Measurements from ENCODE around the gene TUBB.

TUBB gene

GRCh38 chr6:30725713-30726505 is 5.8 kb downstream of the TUBB start:
- peak overlapping the region; percentile 29 for H3K27ac ChIP-seq (ENCODE audit: low read length, poor library complexity, severe bottlenecking)
- no peak overlapping the region for H2BK12ac ChIP-seq (ENCODE audit: low read length in 2 of 2)
- H2BK5ac ChIP-seq (ENCODE audit: low read depth, low read length, poor library complexity, severe bottlenecking) = no peak overlapping the region
- H3K14ac ChIP-seq (ENCODE audit: low read length in 2 of 2) = no peak overlapping the region
- peaks cover 9% of the 10 kb centered on the region for H3K79me1 ChIP-seq (replicated peaks; ENCODE audit: low read length, poor library complexity, severe bottlenecking)
- H4K8ac ChIP-seq (ENCODE audit: low read length) = no peak overlapping the region
- peak overlapping the region in 1 of 2 experiments; percentile 13 for H3K18ac ChIP-seq (ENCODE audit: low read depth in 1 of 2, low read length in 2 of 2)
- H2BK15ac ChIP-seq (ENCODE audit: low read depth, poor library complexity, severe bottlenecking) = no peak overlapping the region
- H4K91ac ChIP-seq (ENCODE audit: low read length) = no peak overlapping the region
- H3K4me1 ChIP-seq (ENCODE audit: control insufficient read depth, insufficient read depth, low read depth, low read length) = peaks cover 21% of the 10 kb centered on the region
- no peak overlapping the region for H3K4me2 ChIP-seq (ENCODE audit: low read length, poor library complexity, severe bottlenecking)
- no peaks in the 10 kb centered on the region for H3K9me3 ChIP-seq (ENCODE audit: control insufficient read depth, low read length)
- H3K27me3 ChIP-seq (ENCODE audit: control insufficient read depth in 1 of 2, insufficient read depth in 1 of 2, low read length in 2 of 2) = no peaks in the 10 kb centered on the region
- peak; percentile 41 for DNase-seq
- no peak overlapping the region for H3K23ac ChIP-seq (ENCODE audit: low read length in 2 of 2)
- WGBS = 64% methylated on average over 3 of the region's 3 CpGs
- H3K9ac ChIP-seq (ENCODE audit: low read length) = peak overlapping the region; percentile 96
- H2AK5ac ChIP-seq (ENCODE audit: low read length, severe bottlenecking) = no peak overlapping the region
- H2BK120ac ChIP-seq (ENCODE audit: low read depth, low read length) = no peak overlapping the region
- no peak overlapping the region for H2AFZ ChIP-seq (ENCODE audit: low read depth, low read length)
- H3K4me3 ChIP-seq (ENCODE audit: insufficient read depth in 1 of 2, low read depth in 1 of 2, low read length in 2 of 2) = no peak overlapping the region
- no peak overlapping the region for H3K4ac ChIP-seq (ENCODE audit: low read depth in 1 of 2, low read length in 2 of 2)
- peaks cover 59 to 75% of the 10 kb centered on the region in 2 experiments for H3K36me3 ChIP-seq (ENCODE audit: control insufficient read depth in 1 of 2, insufficient read depth in 2 of 2, low read depth in 1 of 2, low read length in 2 of 2)

- no peaks in the 10 kb centered on the region for H3K27me3 ChIP-seq (ENCODE audit: control insufficient read depth in 1 of 2, insufficient read depth in 1 of 2, low read length in 2 of 2)
- no peak overlapping the region for H2AK5ac ChIP-seq (ENCODE audit: low read length, severe bottlenecking)
- peaks cover 9% of the 10 kb centered on the region for H3K79me1 ChIP-seq (replicated peaks; ENCODE audit: low read length, poor library complexity, severe bottlenecking)
- H3K27ac ChIP-seq (ENCODE audit: low read length, poor library complexity, severe bottlenecking) = peak overlapping the region; percentile 67
- H3K36me3 ChIP-seq (ENCODE audit: control insufficient read depth in 1 of 2, insufficient read depth in 2 of 2, low read depth in 1 of 2, low read length in 2 of 2) = peaks cover 58 to 83% of the 10 kb centered on the region in 2 experiments
- peak overlapping the region; percentile 67 for H3K9ac ChIP-seq (ENCODE audit: low read length)
- no peak overlapping the region for H2BK5ac ChIP-seq (ENCODE audit: low read depth, low read length, poor library complexity, severe bottlenecking)
- peaks cover 23% of the 10 kb centered on the region for H3K4me1 ChIP-seq (ENCODE audit: control insufficient read depth, insufficient read depth, low read depth, low read length)
- no peak overlapping the region for H2BK15ac ChIP-seq (ENCODE audit: low read depth, poor library complexity, severe bottlenecking)
- DNase-seq = peak; percentile 19
- H4K8ac ChIP-seq (ENCODE audit: low read length) = no peak overlapping the region
- no peak overlapping the region for H3K4me3 ChIP-seq (ENCODE audit: insufficient read depth in 1 of 2, low read depth in 1 of 2, low read length in 2 of 2)
- WGBS = 93% methylated on average over 11 of the region's 11 CpGs
- no peak overlapping the region for H2BK120ac ChIP-seq (ENCODE audit: low read depth, low read length)
- H3K4ac ChIP-seq (ENCODE audit: low read depth in 1 of 2, low read length in 2 of 2) = no peak overlapping the region
- no peak overlapping the region for H3K23ac ChIP-seq (ENCODE audit: low read length in 2 of 2)
- no peaks in the 10 kb centered on the region for H3K9me3 ChIP-seq (ENCODE audit: control insufficient read depth, low read length)
- no peak overlapping the region for H2BK12ac ChIP-seq (ENCODE audit: low read length in 2 of 2)
- H3K18ac ChIP-seq (ENCODE audit: low read depth in 1 of 2, low read length in 2 of 2) = no peak overlapping the region
- no peak overlapping the region for H3K14ac ChIP-seq (ENCODE audit: low read length in 2 of 2)
- H2AFZ ChIP-seq (ENCODE audit: low read depth, low read length) = no peak overlapping the region
- H4K91ac ChIP-seq (ENCODE audit: low read length) = no peak overlapping the region
- H3K4me2 ChIP-seq (ENCODE audit: low read length, poor library complexity, severe bottlenecking) = no peak overlapping the region
Observed at GRCh38 chr6:30726506-30727413, 6.6 kb downstream of the TUBB start.

- 82% methylated on average over 5 of the region's 7 CpGs for WGBS
Observed at GRCh38 chr6:30727920-30728553, 7.9 kb downstream of the TUBB start.

More at GRCh38 chr6:30727920-30728553, 7.9 kb downstream of the TUBB start:
- H3K4ac ChIP-seq (ENCODE audit: low read depth in 1 of 2, low read length in 2 of 2) = no peak overlapping the region
- H3K4me3 ChIP-seq (ENCODE audit: insufficient read depth in 1 of 2, low read depth in 1 of 2, low read length in 2 of 2) = no peak overlapping the region
- peak overlapping the region in 1 of 2 experiments; percentile 59 for H3K23ac ChIP-seq (ENCODE audit: low read length in 2 of 2)
- peak overlapping the region; percentile 59 for H3K27ac ChIP-seq (ENCODE audit: low read length, poor library complexity, severe bottlenecking)
- peak overlapping the region; percentile 67 for H3K9ac ChIP-seq (ENCODE audit: low read length)
- H3K14ac ChIP-seq (ENCODE audit: low read length in 2 of 2) = no peak overlapping the region
- no peak overlapping the region for H2BK15ac ChIP-seq (ENCODE audit: low read depth, poor library complexity, severe bottlenecking)
- peaks cover 61 to 87% of the 10 kb centered on the region in 2 experiments for H3K36me3 ChIP-seq (ENCODE audit: control insufficient read depth in 1 of 2, insufficient read depth in 2 of 2, low read depth in 1 of 2, low read length in 2 of 2)
- H2AFZ ChIP-seq (ENCODE audit: low read depth, low read length) = no peak overlapping the region
- peaks cover 10% of the 10 kb centered on the region for H3K79me1 ChIP-seq (replicated peaks; ENCODE audit: low read length, poor library complexity, severe bottlenecking)
- H3K27me3 ChIP-seq (ENCODE audit: control insufficient read depth in 1 of 2, insufficient read depth in 1 of 2, low read length in 2 of 2) = no peaks in the 10 kb centered on the region
- peaks cover 23% of the 10 kb centered on the region for H3K4me1 ChIP-seq (ENCODE audit: control insufficient read depth, insufficient read depth, low read depth, low read length)
- H3K18ac ChIP-seq (ENCODE audit: low read depth in 1 of 2, low read length in 2 of 2) = peak overlapping the region in 1 of 2 experiments; percentile 34
- H3K4me2 ChIP-seq (ENCODE audit: low read length, poor library complexity, severe bottlenecking) = no peak overlapping the region
- no peak overlapping the region for H2BK120ac ChIP-seq (ENCODE audit: low read depth, low read length)
- no peak overlapping the region for H2BK5ac ChIP-seq (ENCODE audit: low read depth, low read length, poor library complexity, severe bottlenecking)
- peak overlapping the region; percentile 73 for H4K8ac ChIP-seq (ENCODE audit: low read length)
- H4K91ac ChIP-seq (ENCODE audit: low read length) = no peak overlapping the region
- H2BK12ac ChIP-seq (ENCODE audit: low read length in 2 of 2) = peak overlapping the region in 1 of 2 experiments; percentile 77
- peak; percentile 70 for DNase-seq
- no peaks in the 10 kb centered on the region for H3K9me3 ChIP-seq (ENCODE audit: control insufficient read depth, low read length)
- H2AK5ac ChIP-seq (ENCODE audit: low read length, severe bottlenecking) = peak overlapping the region; percentile 91

Measured in mesenchymal stem cell (in vitro differentiated cells and primary cell).